ENCODE measurements around the gene ALDH6A1. TPM values are rescaled to one million over a fixed set of nuclear protein-coding genes. Genes with fewer than 3 reads are reported as not detected.
A peak's percentile ranks its signal among the peaks of the same experiment; 100 is the strongest.

Gene ALDH6A1
- total RNA-seq, 1 experiment from 2014 or later, result 11.0 TPM

DNA sequence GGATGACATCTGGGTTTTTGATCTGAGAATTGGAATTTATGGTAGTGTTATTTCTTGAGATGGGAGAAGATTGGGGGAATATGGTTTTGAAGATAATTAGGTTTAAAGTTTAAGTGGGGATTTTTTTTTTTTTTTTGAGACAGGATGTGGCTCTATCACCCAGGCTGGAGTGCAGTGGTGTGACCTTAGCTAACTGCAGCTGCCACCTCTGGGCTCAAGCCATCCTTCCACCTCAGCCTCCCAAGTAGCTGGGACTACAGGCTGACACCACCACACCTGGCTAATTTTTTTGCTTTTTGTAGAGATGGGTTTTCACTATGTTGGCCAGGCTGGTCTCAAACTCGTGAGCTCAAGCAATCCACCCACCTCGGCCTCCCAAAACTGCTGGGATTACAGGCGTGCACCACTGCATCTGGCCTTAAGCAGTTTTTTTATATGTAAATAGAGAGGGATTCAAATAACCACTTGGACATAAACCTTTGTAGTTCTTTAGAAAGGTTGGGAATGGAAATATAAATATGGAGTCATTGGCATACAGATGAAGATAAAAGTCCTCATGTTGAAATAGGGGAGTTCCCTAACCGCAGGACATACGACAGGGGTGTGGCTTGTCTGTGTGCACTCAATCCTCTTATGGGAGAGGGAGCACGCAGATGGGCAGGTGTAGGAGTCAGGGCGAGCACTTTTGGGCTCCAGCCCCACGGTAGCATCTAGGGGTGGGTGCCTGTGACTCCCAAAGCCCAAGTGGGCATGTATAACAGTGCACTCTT lies 5.2 kb upstream of the ALDH6A1 start:
- Histone ChIP-seq H3K27me3 (replicated peaks; ENCODE audit: insufficient read depth, low read depth, low read length, poor library complexity) (no peaks in the 10 kb centered on the region), H3K4me3 (ENCODE audit: low read depth, low read length, poor library complexity, severe bottlenecking) (no peak overlapping the region), H3K4me1 (ENCODE audit: insufficient read depth, low read length, poor library complexity, severe bottlenecking) (peaks cover 8% of the 10 kb centered on the region), H3K27ac (ENCODE audit: low read depth, low read length, poor library complexity, severe bottlenecking) (no peak overlapping the region), H3K36me3 (ENCODE audit: insufficient read depth, low read length, poor library complexity, severe bottlenecking) (peaks cover 8% of the 10 kb centered on the region), H3K9me3 (ENCODE audit: low read depth, low read length, poor library complexity, severe bottlenecking) (no peaks in the 10 kb centered on the region)
- TF ChIP-seq EZH2 (IDR thresholded peaks at IDR 0.05; ENCODE audit: borderline replicate concordance, low read depth, low read length, poor library complexity, severe bottlenecking) (no peak), CTCF (conservative IDR thresholded peaks at IDR 0.05; ENCODE audit: low read depth, low read length) (no peak)
- BruUV-seq (replicated peaks), result no TSS peak
- CTCF ChIA-PET, result interaction anchor here (0.5 kb wide), 1 partner anchor 1074 kb away, joined by 5 read pairs; no protein-coding TSS in a partner anchor
- POLR2A ChIA-PET (ENCODE audit: low non-redundant PET), result no interaction called here
- DNase-seq (ENCODE audit: low spot score), result no peak
- intact Hi-C loops (cut with micrococcal nuclease; ENCODE audit: unreplicated experiment), result no loop called here

DNA sequence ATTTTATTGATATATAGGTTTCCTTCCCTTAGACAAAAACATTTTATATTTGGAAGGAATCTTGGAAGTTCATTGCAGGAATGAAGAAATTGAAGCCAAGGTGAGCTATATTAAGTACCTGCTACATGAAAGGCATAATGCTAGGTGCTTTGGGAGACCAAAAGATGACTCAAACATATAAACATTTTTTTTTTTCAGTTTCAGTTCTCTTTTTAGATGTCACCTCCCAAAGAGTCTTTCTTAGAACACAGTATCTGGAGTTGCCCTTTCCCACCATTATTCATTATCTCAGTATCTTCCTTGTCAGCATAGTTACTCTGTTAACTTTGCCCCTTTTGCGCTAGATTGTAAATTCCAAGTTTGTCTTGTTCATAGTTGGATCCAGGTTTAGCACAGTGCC lies 1.6 kb upstream of the ALDH6A1 start:
- BruUV-seq (replicated peaks), result no TSS peak
- Histone ChIP-seq H3K4me1 (ENCODE audit: insufficient read depth, low read length, poor library complexity, severe bottlenecking) (peaks cover 8% of the 10 kb centered on the region), H3K4me3 (ENCODE audit: low read depth, low read length, poor library complexity, severe bottlenecking) (peak overlapping the region; percentile 73), H3K27me3 (replicated peaks; ENCODE audit: insufficient read depth, low read depth, low read length, poor library complexity) (no peaks in the 10 kb centered on the region), H3K27ac (ENCODE audit: low read depth, low read length, poor library complexity, severe bottlenecking) (peak overlapping the region; percentile 82), H3K36me3 (ENCODE audit: insufficient read depth, low read length, poor library complexity, severe bottlenecking) (no peaks in the 10 kb centered on the region), H3K9me3 (ENCODE audit: low read depth, low read length, poor library complexity, severe bottlenecking) (no peaks in the 10 kb centered on the region)
- intact Hi-C loops (cut with micrococcal nuclease; ENCODE audit: unreplicated experiment), result no loop called here
- no peak for DNase-seq (ENCODE audit: low spot score)
- ChIA-PET CTCF (no interaction called here), POLR2A (ENCODE audit: low non-redundant PET) (no interaction called here)
- no peak for TF ChIP-seq EZH2 (IDR thresholded peaks at IDR 0.05; ENCODE audit: borderline replicate concordance, low read depth, low read length, poor library complexity, severe bottlenecking)
- TF ChIP-seq CTCF (conservative IDR thresholded peaks at IDR 0.05; ENCODE audit: low read depth, low read length), result no peak

- ChIA-PET POLR2A (ENCODE audit: low non-redundant PET) (no interaction called here), CTCF (no interaction called here)
- H3K27me3 ChIP-seq (replicated peaks; ENCODE audit: insufficient read depth, low read depth, low read length, poor library complexity), result no peaks in the 10 kb centered on the region
- H3K4me3 ChIP-seq (ENCODE audit: low read depth, low read length, poor library complexity, severe bottlenecking), result peak overlapping the region; percentile 73
- TSS peak; percentile 61 for BruUV-seq (replicated peaks)
- peak overlapping the region; percentile 82 for H3K27ac ChIP-seq (ENCODE audit: low read depth, low read length, poor library complexity, severe bottlenecking)
- peaks cover 8% of the 10 kb centered on the region for H3K4me1 ChIP-seq (ENCODE audit: insufficient read depth, low read length, poor library complexity, severe bottlenecking)
- H3K9me3 ChIP-seq (ENCODE audit: low read depth, low read length, poor library complexity, severe bottlenecking), result no peaks in the 10 kb centered on the region
- no peak for TF ChIP-seq CTCF (conservative IDR thresholded peaks at IDR 0.05; ENCODE audit: low read depth, low read length)
- intact Hi-C loops (cut with micrococcal nuclease; ENCODE audit: unreplicated experiment), result no loop called here
- DNase-seq (ENCODE audit: low spot score), result no peak
- no peaks in the 10 kb centered on the region for H3K36me3 ChIP-seq (ENCODE audit: insufficient read depth, low read length, poor library complexity, severe bottlenecking)
These were observed 889 bp upstream of the ALDH6A1 start for GRCh38 chr14:74085047-74085637.
